COLO668 (cell line): Measurements from ENCODE around the gene TBC1D2B.
"Not testable (repeated sequence)": the region's sequence is repeated elsewhere in the genome, so short reads cannot be mapped to it uniquely, and the experiment has no call there.

Source experiments
- DNase-seq: peaks from one replicate; lab custom pipeline; 2025; ENCODE audit not compliant: unreplicated experiment; lab: John Stamatoyannopoulos, UW

The TBC1D2B gene

DNA sequence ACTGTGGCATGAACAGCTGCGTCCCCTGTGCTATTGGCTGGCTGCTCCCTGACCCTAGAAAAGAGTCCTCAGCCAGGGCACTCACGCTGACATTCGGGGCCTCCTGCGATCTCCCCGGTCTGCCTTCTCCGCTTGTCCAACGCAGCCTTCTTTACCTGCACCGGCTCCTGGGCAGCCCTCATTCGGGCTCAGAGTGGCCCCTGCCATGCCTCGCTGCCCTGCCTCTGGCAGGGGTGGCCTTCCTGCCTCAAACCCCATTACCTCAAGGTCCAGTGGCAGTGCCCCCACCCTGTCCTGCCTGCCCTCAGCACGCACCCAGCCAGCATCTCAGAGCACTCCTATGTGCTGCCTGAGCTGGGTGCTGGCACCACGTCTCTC, 86.5 kb downstream of the TBC1D2B start:
- no peak for DNase-seq

DNA sequence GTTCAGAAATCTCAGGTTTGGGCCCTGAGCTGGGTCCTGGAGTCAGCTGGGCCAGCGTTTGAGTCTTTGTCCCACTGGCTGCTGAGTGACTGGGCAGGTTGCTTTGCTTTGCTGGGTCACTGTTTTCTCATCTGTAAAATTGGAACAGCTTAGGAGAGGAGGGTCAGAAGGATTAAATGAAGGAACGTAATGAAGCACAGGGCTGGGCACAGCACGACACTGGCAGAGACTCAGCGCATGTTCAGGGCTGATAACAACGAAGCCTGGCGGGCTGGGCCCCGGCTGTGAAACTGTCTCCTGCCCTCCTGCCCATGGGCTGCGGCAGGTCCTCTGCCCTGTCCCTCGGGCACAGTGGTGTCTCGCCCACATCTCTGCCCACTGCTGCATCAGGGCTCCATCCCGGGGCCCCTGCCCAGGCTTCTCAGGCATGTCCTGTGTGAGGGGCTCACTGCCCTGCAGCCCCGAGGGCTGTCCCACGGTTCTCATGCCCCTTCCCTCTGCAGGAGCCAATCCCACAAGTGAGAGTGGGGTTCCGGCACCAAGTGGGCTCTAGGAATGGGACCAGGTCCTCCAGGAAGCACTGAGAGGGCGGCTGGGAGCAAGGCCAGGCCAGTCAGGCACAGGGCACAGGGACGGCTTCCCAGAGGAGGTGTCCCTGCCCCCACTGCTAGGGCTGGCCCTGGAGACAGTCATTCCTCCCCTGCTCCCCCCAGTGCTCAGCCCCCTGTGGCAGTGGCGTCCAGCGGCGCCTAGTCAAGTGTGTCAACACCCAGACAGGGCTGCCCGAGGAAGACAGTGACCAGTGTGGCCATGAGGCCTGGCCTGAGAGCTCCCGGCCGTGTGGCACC, 88.0 kb downstream of the TBC1D2B start:
- DNase-seq: no peak

DNA sequence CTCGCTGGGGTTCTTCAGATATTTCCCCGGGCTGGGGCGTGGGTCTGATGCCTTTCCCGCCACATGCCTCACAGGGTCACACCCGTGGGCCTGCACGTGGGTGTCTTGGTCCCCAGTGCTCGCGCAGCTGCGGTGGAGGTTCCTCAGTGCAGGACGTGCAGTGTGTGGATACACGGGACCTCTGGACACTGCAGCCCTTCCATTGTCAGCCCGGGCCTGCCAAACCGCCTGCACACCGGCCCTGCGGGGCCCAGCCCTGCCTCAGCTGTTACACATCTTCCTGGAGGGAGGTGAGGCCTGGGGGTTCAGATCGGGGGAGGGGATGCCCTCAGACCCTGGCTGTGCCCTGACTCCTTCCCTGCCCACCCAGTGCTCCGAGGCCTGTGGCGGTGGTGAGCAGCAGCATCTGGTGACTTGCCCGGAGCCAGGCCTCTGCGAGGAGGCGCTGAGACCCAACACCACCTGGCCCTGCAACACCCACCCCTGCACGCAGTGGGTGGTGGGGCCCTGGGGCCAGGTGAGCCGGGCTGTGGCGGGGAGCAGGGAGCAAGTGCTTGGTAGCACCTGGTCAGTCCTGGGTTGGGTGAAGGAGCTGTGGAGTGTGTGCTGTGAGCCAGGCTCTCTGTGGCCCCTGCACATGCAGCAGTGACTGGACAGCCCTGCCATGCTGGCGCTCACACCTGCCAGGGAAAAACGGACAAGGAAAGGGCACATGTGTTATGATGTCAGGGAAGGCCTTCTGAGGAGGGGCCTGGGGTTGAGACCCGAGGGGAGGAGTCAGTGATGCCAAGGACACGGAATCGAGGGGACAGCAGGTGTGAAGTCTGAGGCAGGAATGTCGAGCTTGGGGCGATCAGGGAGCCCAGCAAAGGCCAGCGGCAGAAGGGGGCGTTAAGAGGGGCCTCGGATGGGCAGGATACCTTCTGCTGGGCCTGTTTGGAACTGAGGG, 88.9 kb downstream of the TBC1D2B start:
- peak; percentile 86 for DNase-seq

DNA sequence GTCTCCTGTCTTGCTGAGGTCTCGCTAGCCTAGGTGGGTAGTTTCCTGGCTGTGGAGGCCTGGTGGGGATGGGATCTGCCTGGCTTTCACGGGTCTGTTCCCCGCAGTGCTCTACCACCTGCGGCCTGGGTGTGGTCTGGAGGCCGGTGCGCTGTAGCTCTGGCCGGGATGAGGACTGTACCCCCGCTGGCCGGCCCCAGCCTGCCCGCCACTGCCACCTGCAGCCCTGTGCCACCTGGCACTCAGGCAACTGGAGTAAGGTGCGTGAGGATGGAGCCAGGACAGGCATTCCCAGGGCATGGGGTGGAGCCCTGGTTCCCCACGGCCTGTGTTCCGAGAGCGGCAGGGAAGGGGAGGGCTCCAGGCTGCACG, 89.8 kb downstream of the TBC1D2B start:
- peak; percentile 84 for DNase-seq

DNA sequence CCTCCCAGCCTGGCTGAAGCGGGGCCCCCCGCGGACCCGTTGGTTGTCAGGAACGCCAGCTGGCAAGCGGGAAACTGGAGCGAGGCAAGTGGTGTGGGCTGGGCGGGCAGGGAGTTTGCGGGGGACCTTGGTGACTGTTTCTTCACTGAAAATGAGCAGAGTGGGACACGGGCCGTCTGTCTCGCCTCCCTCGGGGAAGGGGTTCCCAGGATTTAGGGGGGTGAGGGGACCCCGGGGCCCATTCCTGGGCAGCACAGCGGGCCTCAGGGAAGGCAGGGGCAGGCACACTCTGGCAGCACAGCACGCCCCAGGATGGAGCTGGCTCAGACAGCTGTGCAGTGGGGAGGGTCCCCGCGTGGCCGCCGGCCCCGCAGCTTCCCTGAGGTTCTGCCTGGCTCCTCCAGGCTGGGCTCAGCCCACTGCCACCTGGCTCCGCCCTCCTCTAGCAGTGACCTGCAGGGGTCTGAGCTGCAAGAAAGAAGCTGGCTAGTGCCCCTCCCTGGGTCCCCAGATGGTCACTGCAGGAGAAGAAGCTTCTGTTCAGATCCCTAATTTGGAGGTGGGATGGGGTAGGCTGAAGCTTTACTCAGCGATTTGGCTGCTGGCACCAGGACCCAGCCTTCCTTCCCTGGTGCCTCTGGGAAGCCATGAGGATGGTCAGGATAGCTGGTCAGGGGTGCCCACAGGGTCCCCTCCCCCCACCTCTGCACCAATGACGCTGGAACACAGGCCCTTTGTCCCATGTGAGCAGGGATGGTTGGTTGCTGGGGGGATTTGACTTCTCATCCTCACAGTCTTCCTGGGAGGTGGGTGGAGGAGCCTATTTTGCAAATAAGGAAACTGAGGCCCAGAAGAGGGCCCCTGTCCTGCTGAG, 90.4 kb downstream of the TBC1D2B start:
- DNase-seq: no peak

DNA sequence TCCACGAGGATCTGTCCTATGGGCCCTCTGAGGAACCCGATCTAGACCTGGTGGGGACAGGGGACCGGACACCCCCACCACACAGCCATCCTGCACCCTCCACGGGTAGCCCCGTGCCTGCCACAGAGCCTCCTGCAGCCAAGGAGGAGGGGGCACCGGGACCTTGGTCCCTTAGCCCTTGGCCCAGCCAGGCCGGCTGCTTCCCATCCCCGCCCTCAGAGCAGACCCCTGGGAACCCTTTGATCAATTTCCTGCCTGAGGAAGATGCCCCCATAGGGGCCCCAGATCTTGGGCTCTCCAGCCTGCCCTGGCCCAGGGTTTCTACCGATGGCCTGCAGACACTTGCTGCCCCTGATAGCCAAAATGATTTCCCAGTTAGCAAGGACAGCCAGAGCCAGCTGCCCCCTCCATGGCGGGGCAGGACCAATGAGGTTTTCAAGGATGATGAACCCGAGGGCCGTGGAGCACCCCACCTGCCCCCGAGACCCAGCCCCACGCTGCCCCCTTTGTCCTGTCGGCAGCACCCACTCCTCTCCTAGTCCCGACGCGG, 91.5 kb downstream of the TBC1D2B start:
- no peak for DNase-seq

DNA sequence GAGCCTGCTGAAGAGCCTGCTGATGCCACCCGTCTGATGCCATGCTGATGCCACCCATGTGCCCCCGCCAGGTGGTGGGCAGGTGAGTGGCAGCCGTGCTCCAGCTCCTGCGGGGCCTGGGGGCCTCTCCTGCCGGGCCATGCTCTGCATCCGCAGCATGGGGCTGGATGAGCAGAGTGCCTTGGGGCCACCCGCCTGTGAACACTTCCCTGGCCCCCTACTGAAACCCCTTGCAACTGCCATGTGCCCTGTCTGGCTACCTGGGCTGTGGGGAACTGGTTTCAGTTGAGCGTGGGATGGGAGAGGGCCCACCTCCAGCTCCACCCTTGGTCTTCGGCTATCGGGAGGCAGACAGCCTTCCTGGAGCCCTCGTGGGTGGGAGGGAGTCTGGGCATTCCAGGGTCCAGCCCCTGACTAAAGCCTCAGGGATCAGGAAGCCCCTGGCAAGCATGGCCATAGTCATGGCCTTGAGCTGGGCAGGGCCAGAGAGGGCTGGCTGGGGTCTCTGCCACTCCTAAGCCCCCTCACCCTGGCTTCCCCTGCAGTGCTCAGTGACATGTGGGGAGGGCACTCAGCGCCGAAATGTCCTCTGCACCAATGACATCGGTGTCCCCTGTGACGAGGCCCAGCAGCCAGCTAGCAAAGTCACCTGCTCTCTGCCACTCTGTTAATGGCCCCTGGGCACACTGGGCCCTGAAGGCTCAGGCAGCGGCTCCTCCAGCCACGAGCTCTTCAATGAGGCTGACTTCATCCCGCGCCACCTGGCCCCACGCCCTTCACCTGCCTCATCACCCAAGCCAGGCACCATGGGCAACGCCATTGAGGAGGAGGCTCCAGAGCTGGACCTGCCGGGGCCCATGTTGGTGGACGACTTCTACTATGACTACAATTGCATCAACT, 92.2 kb downstream of the TBC1D2B start:
- peak; percentile 15 for DNase-seq

DNA sequence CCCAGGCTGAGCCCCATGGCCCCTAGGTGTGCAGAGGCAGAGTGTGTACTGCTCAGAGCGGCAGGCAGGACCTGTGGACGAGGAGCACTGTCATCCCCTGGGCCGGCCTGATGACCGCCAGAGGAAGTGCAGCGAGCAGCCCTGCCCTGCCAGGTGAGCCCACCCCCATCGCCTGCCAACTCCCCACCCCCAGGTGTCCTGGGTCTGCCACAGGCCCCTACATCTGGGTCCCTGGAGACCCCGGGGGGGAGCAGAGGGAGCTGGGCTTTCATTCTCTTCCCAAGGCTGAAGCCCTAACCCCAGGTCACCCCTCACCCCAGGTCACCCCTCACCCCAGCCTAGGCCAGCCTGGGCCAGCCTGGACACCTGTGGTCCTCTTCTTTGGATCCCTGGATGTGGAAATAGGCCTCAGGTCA, 93.1 kb downstream of the TBC1D2B start:
- no peak for DNase-seq

DNA sequence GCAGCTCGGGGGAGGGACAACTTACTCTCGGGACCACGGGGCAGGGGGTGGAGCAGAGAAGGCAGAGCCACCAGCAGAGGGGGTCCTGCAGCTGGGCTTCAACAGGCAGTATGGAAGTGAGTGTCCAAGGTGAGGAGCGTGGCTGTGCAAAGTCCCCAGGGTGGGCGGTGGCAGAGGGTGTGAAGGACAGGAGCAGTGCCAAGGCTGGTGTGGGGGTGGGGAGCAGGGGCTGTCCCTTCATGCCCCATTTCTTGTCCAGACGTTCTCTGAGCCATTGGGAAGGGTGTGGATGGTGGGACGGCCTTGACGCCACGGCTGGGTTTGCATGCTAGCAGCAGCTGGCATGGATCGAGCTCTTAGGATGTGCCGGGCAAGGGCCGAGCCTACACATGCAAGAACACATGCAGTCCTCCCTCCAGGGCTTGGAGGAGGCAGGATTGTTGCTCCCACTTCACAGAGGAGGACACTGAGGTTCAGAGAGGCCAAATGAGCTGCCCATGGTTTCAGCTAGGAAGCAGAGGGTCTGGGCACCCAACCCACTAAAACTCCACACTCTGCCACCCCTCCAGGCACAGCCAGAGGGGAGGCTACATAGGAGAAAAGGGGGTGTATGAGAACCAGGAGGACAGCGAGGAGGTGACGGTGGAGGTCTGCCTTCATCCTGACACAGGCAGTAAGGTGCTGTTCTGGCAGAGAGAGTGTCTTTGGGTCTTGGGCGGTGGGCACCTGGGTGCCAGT, 93.6 kb downstream of the TBC1D2B start:
- no peak for DNase-seq

DNA sequence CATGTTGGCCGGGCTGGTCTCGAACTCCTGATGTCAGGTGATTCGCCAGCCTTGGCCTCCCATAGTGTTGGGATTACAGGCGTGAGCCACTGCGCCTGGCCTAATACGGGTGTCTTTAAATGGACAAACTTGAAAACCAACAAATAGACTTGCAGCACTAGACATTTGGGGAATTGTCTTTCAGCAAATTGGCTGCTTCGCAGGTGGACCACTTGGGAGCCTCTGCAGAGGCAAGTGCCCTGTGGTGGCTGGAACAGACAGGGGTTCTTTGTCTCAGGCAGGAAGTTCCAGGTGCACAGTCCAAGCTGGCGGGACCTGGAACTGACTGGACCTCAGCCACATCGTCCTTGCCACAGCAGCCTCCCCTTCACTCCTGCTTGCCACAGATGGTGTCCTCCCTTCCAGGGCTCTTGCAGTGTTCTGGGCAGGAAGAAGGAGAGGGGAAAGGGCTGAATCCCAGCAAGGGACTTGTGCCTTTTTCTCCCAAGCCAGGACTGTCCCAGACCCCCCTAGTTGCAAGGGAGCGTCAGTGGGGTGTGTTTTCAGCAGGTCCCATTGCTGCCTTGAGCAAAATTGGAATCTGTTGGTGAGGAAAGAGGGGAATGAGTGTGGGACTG, 94.3 kb downstream of the TBC1D2B start:
- no peak for DNase-seq

DNA sequence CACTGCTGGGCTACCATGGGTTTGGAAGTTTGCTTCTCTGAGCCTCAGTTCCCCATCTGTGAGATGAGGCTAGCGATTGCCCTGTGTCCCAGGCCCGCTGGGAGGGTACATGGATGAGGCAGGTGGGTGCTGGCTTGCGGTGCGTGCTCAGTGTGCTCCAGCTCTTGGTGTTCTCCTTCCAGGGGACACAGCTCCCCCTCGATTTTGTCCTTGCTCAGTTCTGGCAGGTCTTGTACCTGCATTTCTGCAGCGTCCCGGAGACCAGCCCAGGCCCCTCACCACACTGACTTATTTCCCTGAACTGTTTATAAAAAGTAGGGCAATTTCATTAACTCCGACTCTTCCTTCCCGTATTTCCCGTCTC, 95.4 kb downstream of the TBC1D2B start:
- no peak for DNase-seq

DNA sequence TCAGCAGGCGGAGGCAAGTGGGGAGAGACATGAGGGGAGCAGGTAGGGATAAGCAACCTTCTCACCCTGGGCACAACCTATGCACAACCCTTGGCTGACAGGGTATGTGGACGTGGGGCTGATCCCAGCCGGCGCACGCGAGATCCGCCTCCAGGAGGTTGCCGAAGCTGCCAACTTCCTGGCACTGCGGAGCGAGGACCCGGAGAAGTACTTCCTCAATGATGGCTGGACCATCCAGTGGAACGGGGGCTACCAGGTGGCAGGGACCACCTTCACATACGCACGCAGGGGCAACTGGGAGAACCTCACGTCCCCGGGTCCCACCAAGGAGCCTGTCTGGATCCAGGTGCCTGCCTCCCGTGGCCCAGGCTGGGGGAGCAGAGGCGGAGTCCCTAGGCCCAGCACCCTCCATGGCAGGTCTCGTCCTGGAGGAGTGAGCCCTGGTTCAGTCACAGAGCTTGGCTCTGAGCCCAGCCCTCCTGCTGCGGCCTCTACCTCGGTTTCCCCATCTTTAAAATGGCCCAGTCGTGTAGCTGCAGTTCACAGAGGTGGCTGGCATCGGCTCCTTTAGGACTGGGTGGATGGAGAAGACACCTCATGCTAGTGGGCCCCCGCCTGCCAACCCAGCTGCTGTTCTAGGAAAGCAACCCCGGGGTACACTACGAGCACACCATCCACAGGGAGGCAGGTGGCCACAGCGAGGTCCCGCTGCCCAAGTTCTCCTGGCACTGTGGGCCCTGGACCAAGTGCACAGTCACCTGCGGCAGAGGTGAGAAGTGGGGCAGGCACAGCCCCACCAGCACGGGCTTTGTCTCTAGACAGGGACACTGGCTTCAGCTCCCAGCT, 96.0 kb downstream of the TBC1D2B start:
- DNase-seq: no peak

DNA sequence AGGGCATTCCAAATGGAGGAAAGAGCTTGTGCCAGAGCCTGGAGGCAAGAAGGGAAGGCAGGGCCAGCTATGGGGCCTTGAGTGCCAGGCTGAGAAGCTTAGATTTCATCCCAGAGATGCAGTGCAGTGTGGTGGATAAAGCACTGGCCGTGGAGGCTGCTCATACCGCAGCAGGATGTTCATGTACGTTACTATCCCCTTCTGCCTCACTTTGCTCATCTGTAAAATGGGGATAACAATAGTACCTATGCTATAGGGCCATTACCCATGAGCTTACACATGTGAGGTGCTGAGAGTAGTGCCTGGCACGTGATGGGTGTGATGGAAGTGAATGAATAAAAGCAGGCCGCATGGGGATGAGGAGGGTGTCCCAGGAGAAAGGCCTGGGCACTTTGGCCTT, 96.8 kb downstream of the TBC1D2B start:
- not testable (repeated sequence) for DNase-seq

DNA sequence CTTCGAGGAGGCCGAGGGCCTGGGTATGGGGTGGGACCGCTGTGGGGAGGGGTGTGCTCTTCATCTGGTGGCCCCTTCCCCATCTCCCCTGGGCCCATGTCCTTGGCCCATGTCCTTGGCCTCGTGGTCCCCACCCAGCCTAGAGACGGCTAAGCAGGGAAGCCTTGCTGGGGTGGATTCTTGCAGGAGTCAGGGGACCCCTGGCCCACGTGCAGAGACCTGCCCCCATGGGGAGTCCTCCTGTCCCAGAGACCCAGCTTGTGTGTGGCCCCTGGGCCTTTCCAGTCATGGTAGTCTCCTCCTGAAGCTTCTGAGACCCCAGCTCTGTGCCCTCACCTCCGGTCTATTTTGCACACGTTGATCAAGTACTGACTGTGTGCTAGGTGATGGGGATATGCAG, 97.4 kb downstream of the TBC1D2B start:
- DNase-seq: no peak

DNA sequence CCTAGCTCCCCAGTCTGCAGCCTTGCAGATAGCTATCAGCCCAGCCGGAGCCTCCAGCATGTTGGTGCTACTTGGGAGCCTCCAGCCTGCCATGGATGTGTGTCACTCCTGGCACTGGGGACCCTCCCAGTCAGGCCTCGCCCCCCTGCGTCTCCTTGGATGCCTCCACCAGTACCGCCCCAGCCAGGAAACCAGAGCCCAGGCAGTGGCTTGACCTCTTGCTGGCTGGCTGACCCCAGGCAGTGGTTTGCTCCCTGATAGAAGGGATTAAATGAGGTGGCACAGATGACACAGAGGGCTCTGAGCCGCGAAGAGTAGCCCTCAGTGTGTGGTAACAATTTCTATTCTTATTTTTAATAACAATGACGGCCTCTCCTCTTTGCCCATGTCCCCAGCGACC, 98.4 kb downstream of the TBC1D2B start:
- not testable (repeated sequence) for DNase-seq

DNA sequence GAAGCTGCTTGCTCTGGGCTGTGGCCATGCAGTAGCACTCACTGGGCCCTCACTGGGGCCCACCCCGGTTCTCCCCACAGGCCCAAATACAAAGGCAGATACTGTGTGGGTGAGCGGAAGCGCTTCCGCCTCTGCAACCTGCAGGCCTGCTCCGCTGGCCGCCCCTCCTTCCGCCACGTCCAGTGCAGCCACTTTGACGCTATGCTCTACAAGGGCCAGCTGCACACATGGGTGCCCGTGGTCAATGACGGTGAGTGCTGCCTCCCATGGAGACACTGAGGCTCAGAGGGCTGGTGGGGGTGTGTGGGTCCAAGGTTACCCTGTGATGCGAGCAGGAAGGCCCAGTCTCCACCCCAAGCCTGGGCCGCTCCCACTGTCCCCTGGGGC, 98.8 kb downstream of the TBC1D2B start:
- DNase-seq: not testable (repeated sequence)

DNA sequence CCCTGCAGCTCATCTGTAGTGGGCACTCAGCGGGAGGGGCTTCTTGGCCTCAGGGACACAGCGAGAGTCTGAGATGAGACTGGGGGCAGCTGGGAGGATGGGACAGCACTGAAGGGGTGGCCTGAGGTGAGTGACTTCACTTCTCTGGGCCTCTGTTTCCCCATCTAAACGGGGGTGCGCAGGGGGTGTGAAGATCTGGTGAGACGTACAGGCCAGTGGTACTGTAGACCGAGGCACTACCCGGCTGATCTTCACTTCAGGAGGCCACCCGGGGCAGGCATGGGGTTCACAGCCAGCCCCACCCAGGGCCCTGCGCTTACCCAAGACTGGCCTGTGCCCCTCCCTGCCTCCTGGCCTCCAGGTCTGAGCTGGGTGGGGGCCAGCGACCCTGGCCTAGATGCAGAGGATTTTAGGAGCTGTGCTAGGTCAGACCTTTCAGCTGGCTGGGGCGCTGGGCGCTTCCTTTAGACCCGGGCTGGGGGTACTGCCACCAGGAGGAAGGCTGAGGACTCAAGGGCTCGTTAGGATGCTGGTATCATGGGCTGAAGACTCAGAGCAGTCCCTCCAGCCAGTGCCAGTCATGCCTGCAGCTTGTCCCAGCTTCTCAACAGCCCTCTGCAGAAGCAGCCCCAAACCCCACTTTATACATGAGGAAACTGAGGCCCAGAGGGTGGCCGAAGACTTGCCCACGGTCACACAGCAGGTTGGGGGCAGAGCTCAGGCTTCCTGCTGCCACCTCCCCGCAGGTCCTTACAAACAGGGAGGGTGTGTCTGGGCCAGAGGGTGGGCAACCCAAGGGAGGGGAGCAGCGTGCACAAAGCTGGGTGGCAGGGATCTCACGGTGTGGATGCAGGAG, 99.4 kb downstream of the TBC1D2B start:
- not testable (repeated sequence) for DNase-seq
